ENCODE measurements around the gene SCML1. TPM values are rescaled to one million over a fixed set of nuclear protein-coding genes. Genes with fewer than 3 reads are reported as not detected.

SCML1 gene
- total RNA-seq, 1 donor from 2014 or later = 9.3 TPM

DNA sequence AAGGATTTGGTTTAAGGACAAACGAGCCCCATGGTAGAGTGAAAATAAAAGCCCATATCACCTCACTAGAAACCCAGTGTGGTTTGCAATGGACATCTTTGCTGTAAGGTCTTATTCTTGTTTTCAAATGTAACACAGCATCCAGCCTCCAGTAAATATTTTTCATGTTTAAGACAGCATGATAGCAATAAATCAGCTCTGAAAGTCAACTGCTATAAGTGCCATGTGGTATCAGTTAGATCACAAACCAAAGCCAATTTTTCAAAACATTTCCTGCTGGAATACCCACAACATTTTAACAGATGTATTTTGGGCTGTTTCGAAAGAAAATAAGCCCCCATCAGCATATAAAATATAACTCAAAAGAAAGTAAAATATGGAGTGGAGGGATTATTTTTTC lies 24.0 kb upstream of the SCML1 start:
- TF ChIP-seq CTCF (conservative IDR thresholded peaks at IDR 0.05) = no peak
- no peak for DNase-seq (ENCODE audit: extremely low spot score, unreplicated experiment)
- no peak overlapping the region for H3K4me3 Mint-ChIP-seq
- no peaks in the 10 kb centered on the region for H3K27me3 Mint-ChIP-seq
- peaks cover 17% of the 10 kb centered on the region for H3K4me1 Mint-ChIP-seq (ENCODE audit: unreplicated experiment)
- no peaks in the 10 kb centered on the region for H3K9me3 Mint-ChIP-seq
- peaks cover 5% of the 10 kb centered on the region for H3K36me3 Mint-ChIP-seq
- H3K27ac Mint-ChIP-seq = no peak overlapping the region

- H3K27me3 Mint-ChIP-seq = no peaks in the 10 kb centered on the region
- no peak for TF ChIP-seq CTCF (conservative IDR thresholded peaks at IDR 0.05)
Measured at GRCh38 chrX:17718649-17719165, 18.6 kb upstream of the SCML1 start.

DNA sequence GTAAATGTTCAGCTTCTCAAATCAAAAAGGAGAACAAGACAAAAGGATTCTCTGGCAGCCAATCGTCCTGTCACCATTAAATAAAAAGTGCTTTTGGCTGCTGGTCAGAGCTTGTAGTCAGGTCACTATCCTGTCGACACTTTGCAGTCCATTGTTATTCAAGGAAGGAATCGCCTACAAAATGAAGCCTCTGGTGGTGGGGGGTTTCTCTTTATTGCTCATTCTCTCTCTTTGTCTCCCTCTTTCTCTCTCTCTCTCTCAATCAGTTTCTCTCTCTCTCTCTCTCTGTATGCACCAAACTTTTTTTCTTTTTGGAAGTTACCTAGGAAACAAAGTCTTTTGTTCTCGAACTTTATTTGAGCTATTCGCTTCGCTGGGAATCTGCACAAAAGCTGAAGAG lies 17.6 kb upstream of the SCML1 start:
- Mint-ChIP-seq H3K36me3 (peaks cover 18% of the 10 kb centered on the region), H3K4me1 (ENCODE audit: unreplicated experiment) (peaks cover 16% of the 10 kb centered on the region), H3K27me3 (no peaks in the 10 kb centered on the region), H3K27ac (no peak overlapping the region), H3K4me3 (no peak overlapping the region), H3K9me3 (no peaks in the 10 kb centered on the region)
- TF ChIP-seq CTCF (conservative IDR thresholded peaks at IDR 0.05) = no peak
- no peak for DNase-seq (ENCODE audit: extremely low spot score, unreplicated experiment)

More at GRCh38 chrX:17718649-17719165, 18.6 kb upstream of the SCML1 start:
- no peak overlapping the region for H3K27ac Mint-ChIP-seq
- H3K4me3 Mint-ChIP-seq = no peak overlapping the region
- H3K9me3 Mint-ChIP-seq = no peaks in the 10 kb centered on the region
- DNase-seq (ENCODE audit: extremely low spot score, unreplicated experiment) = no peak
- peaks cover 14% of the 10 kb centered on the region for H3K36me3 Mint-ChIP-seq
- H3K4me1 Mint-ChIP-seq (ENCODE audit: unreplicated experiment) = peaks cover 16% of the 10 kb centered on the region

DNA sequence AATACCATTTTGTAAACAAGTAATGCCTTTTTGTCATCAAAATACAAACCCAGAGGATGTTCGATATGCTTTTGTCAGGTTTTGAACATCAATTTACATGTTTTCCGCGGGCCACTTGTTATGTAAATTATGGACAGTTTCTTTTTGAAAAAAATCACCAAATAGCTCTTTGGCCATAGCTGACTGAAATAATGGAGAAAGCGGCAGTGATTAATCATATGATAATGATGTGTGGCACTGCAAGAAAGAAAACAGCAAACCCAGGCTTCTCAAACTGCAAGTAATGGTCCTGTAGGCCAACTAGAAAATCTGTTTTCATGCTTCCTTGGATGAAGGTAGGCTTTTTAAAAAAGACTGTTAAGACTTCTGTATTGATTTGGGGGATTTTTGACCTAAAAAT lies 15.6 kb upstream of the SCML1 start:
- Mint-ChIP-seq H3K4me3 (no peak overlapping the region), H3K27ac (no peak overlapping the region), H3K4me1 (ENCODE audit: unreplicated experiment) (peaks cover 16% of the 10 kb centered on the region), H3K36me3 (peaks cover 13% of the 10 kb centered on the region), H3K9me3 (no peaks in the 10 kb centered on the region), H3K27me3 (no peaks in the 10 kb centered on the region)
- DNase-seq (ENCODE audit: extremely low spot score, unreplicated experiment) = no peak
- TF ChIP-seq CTCF (conservative IDR thresholded peaks at IDR 0.05) = no peak

GRCh38 chrX:17725181-17725580 lies 12.1 kb upstream of the SCML1 start:
- Mint-ChIP-seq H3K27me3 (no peaks in the 10 kb centered on the region), H3K9me3 (no peaks in the 10 kb centered on the region), H3K4me3 (no peak overlapping the region), H3K36me3 (peaks cover 32% of the 10 kb centered on the region), H3K27ac (no peak overlapping the region), H3K4me1 (ENCODE audit: unreplicated experiment) (peaks cover 12% of the 10 kb centered on the region)
- no peak for DNase-seq (ENCODE audit: extremely low spot score, unreplicated experiment)
- no peak for TF ChIP-seq CTCF (conservative IDR thresholded peaks at IDR 0.05)
